ENCODE measurements around the gene CTNNBL1. TPM values are rescaled to one million over a fixed set of nuclear protein-coding genes. Genes with fewer than 3 reads are reported as not detected.

The CTNNBL1 gene
- total RNA-seq, 1 donor from 2014 or later = 30.0 TPM

GRCh38 chr20:37741570-37741969 is 47.7 kb downstream of the CTNNBL1 start:
- FAIRE-seq (no peak), DNase-seq (ENCODE audit: low read depth) (no peak)
- H3K36me3 ChIP-seq (ENCODE audit: control insufficient read depth, insufficient read depth, low read length) = peaks cover 1% of the 10 kb centered on the region
- no peak for TF ChIP-seq CTCF (IDR thresholded peaks at IDR 0.05; ENCODE audit: insufficient read depth, low read length, severe bottlenecking)
- H3K27me3 ChIP-seq (ENCODE audit: control insufficient read depth, insufficient read depth, low read length) = no peaks in the 10 kb centered on the region
- no peak overlapping the region for H3K4me3 ChIP-seq (ENCODE audit: low read depth, low read length)

DNA sequence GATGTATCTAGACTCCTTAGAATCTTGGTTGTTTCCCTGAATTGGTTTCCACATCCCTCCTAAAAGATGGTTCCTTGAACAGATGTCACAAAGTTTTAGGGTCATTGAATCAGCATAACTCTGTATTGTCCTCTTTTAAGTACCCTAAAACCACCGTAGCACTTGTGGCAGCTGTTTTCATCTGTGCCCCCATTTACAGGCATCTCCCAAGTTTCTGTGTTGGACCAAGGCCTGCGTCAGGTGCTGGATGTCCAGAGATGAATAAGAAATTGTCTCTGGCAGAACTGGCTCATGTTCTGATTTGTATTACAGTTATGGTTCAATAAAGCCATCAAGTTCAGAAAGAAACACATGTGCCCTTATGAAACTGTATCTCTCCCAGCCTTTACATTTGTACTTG is 48.3 kb downstream of the CTNNBL1 start:
- Histone ChIP-seq H3K36me3 (ENCODE audit: control insufficient read depth, insufficient read depth, low read length) (peaks cover 3% of the 10 kb centered on the region), H3K27me3 (ENCODE audit: control insufficient read depth, insufficient read depth, low read length) (no peaks in the 10 kb centered on the region), H3K4me3 (ENCODE audit: low read depth, low read length) (no peak overlapping the region)
- DNase-seq (ENCODE audit: low read depth) (no peak), FAIRE-seq (no peak)
- TF ChIP-seq CTCF (IDR thresholded peaks at IDR 0.05; ENCODE audit: insufficient read depth, low read length, severe bottlenecking) = no peak

- TF ChIP-seq CTCF (IDR thresholded peaks at IDR 0.05; ENCODE audit: insufficient read depth, low read length, severe bottlenecking) = no peak
- Histone ChIP-seq H3K4me3 (ENCODE audit: low read depth, low read length) (no peak overlapping the region), H3K36me3 (ENCODE audit: control insufficient read depth, insufficient read depth, low read length) (peaks cover 3% of the 10 kb centered on the region), H3K27me3 (ENCODE audit: control insufficient read depth, insufficient read depth, low read length) (no peaks in the 10 kb centered on the region)
- DNase-seq (ENCODE audit: low read depth) (no peak), FAIRE-seq (no peak)
Observed at GRCh38 chr20:37744347-37744746, 50.5 kb downstream of the CTNNBL1 start.

GRCh38 chr20:37745553-37745952 is 51.7 kb downstream of the CTNNBL1 start:
- no peak for DNase-seq (ENCODE audit: low read depth)
- Histone ChIP-seq H3K27me3 (ENCODE audit: control insufficient read depth, insufficient read depth, low read length) (no peaks in the 10 kb centered on the region), H3K36me3 (ENCODE audit: control insufficient read depth, insufficient read depth, low read length) (peaks cover 3% of the 10 kb centered on the region), H3K4me3 (ENCODE audit: low read depth, low read length) (no peak overlapping the region)
- TF ChIP-seq CTCF (IDR thresholded peaks at IDR 0.05; ENCODE audit: insufficient read depth, low read length, severe bottlenecking) = no peak
- no peak for FAIRE-seq

- peaks cover 4% of the 10 kb centered on the region for H3K36me3 ChIP-seq (ENCODE audit: control insufficient read depth, insufficient read depth, low read length)
- no peaks in the 10 kb centered on the region for H3K27me3 ChIP-seq (ENCODE audit: control insufficient read depth, insufficient read depth, low read length)
- DNase-seq (ENCODE audit: low read depth) (no peak), FAIRE-seq (no peak)
- TF ChIP-seq CTCF (IDR thresholded peaks at IDR 0.05; ENCODE audit: insufficient read depth, low read length, severe bottlenecking) = no peak
- H3K4me3 ChIP-seq (ENCODE audit: low read depth, low read length) = no peak overlapping the region
Observed at GRCh38 chr20:37748015-37748414, 54.2 kb downstream of the CTNNBL1 start.

GRCh38 chr20:37749218-37749617 is 55.4 kb downstream of the CTNNBL1 start:
- DNase-seq (ENCODE audit: low read depth) = no peak
- H3K27me3 ChIP-seq (ENCODE audit: control insufficient read depth, insufficient read depth, low read length) = no peaks in the 10 kb centered on the region
- no peak for TF ChIP-seq CTCF (IDR thresholded peaks at IDR 0.05; ENCODE audit: insufficient read depth, low read length, severe bottlenecking)
- FAIRE-seq = no peak
- H3K36me3 ChIP-seq (ENCODE audit: control insufficient read depth, insufficient read depth, low read length) = peaks cover 4% of the 10 kb centered on the region
- H3K4me3 ChIP-seq (ENCODE audit: low read depth, low read length) = no peak overlapping the region

Measured in bronchial epithelial cell (primary cell).